Neural cell (in vitro differentiated cells): Measurements from ENCODE around the gene ZNF775.

Experiments
- CTCF ChIP-seq: fragments of 450-650 bp; IDR thresholded peaks from 2 replicates; pipeline ENCODE4 v1.5.1; 2014; ENCODE audit warnings: antibody characterized with exemption, mild to moderate bottlenecking, moderate library complexity; ENCODE audit not compliant: poor library complexity, severe bottlenecking
- EP300 ChIP-seq: fragments of 450-650 bp; conservative IDR thresholded peaks from 2 replicates; pipeline ENCODE4 v1.6.1; 2014; ENCODE audit warnings: antibody characterized with exemption, mild to moderate bottlenecking, moderate library complexity; ENCODE audit not compliant: poor library complexity, severe bottlenecking
- EZH2 ChIP-seq: fragments of 200-600, 300-800 bp; shearing (Covaris generic), sonication (generic); IDR thresholded peaks from 2 replicates; pipeline ENCODE4 v1.6.1; 2014; ENCODE audit warnings: antibody characterized with exemption, low read length, borderline replicate concordance, mild to moderate bottlenecking; ENCODE audit not compliant: insufficient read depth, poor library complexity, severe bottlenecking
- MXI1 ChIP-seq: fragments of 450-650 bp; conservative IDR thresholded peaks from 2 replicates; pipeline ENCODE4 v1.6.1; 2014; ENCODE audit warnings: antibody characterized with exemption, mild to moderate bottlenecking; ENCODE audit not compliant: poor library complexity, severe bottlenecking
- POLR2AphosphoS5 ChIP-seq: IDR thresholded peaks from 2 replicates; pipeline ENCODE4 v1.6.1; 2012
- RAD21 ChIP-seq: fragments of 450-650 bp; conservative IDR thresholded peaks from 2 replicates; pipeline ENCODE4 v1.6.1; 2014; ENCODE audit warnings: antibody characterized with exemption, mild to moderate bottlenecking, moderate library complexity
- REST ChIP-seq: IDR thresholded peaks from 2 replicates; pipeline ENCODE4 v1.6.1; 2012; ENCODE audit warnings: borderline replicate concordance
- SMC3 ChIP-seq: fragments of 450-650 bp; conservative IDR thresholded peaks from 2 replicates; pipeline ENCODE4 v1.6.1; 2014; ENCODE audit warnings: antibody characterized with exemption, mild to moderate bottlenecking, moderate library complexity; ENCODE audit not compliant: poor library complexity
- TAF1 ChIP-seq: IDR thresholded peaks from 2 replicates; pipeline ENCODE4 v1.6.1; 2012; ENCODE audit warnings: low read depth

- TF ChIP-seq CTCF (peak; percentile 63), EZH2 (no peak), RAD21 (peak; percentile 40), TAF1 (no peak), SMC3 (peak; percentile 60), EP300 (no peak), MXI1 (no peak), POLR2AphosphoS5 (no peak), REST (no peak)
Observed at GRCh38 chr7:150356265-150356897, 22.7 kb upstream of the ZNF775 start.
